Measurements from ENCODE around the gene TNPO3.
"Not testable (repeated sequence)": the region's sequence is repeated elsewhere in the genome, so short reads cannot be mapped to it uniquely, and the experiment has no call there.

Gene TNPO3

DNA sequence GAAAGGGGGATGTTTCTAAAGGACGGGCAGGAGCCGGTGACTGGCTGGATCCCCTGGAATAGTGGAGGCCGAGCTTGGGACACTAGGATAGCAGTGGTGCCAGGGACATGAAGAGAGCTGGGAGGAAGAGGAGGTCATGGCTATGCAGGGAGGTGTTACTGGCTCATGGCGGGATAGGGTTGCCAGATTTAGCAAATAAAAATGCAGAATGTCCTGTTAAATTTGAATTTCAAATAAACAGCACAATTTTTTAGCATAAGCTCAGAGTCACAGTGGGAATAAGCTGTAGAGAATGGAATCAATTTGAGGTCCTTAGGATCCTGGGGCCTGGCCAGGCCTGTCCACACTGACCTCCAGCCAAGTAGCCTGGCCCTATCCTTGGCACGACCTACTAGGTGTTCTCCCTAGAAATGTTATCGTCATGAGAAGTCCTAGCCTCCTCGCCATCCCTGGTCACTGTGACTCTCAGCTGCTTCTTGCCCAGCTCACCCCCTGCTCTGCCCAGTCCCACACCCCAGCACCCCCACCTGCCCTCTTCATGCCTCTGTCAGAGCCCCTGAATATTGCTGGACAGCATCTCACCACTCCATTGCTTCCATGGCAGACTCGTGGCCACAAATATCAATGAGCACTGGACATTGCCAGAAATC is 136.8 kb downstream of the TNPO3 start:
- DNase-seq: no peak

DNA sequence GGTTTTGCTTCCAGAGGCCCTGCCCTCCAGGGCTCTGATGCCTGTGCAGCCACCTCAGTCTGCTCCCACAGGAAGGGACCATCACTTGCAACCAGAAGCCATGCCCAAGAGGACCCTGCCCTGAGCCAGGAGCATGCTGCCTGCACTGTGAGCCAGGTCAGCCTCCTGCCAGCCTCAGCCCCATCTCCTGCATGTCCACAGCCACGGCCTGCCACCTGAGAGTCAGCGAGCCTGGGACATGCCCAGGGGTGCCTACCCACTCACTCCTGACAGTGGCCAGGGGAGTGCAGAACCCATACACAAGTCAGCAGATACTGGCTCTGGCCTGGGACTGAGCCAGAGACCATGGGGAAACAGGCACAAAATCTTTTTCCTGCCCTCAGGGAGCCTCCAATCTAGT is 137.8 kb downstream of the TNPO3 start:
- no peak for DNase-seq

DNA sequence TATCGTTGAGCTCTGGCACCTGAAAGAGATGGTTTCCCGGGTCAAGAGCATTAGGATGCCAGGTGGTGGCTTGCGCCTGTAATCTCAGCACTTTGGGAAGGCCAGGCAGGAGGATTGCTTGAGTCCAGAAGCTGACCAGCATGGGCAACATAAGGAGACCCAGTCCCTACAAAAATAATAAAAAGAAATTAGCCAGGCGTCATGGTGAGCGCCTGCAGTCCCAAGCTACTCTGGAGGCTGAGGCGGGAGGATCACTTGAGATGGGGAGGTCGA is 138.3 kb downstream of the TNPO3 start:
- DNase-seq: no peak

DNA sequence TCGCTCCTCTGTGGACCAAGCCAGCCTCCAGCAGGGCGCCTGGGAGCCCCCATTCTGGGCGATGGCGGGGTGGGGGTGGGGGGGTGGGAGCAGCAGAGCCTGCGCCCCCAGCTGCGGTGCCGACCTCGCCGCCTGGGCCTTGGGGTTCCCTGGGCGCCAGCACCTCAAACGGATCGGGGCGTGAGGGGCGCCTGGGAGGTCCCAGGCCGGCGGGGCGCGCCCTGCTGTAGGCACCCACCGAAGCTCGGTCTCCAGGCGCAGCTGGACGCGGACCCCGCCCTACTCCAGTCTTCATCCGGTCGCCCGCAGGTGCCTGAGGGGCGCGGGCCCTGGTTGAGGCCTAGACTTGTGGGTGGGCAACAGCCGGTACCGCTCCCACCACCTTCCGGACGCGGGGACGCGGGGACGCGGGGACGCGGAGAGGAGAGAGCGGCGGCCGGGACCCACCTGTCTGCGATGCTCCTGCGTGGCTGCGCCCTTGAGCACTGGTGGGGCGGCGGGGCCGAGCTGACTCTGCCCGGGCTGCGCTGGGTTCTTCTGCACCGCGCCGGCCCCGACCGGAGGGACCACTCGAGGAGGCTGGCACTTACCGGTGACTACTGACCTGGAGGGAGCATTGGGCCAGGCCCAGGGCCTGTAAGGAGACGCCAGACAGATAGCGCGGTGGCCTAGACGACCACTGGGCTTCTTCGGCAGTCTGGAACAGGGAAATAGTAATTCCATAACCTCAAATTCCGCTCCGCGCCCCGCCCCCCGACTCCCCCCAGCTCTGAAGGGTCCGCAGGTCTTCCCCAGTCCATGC is 138.9 kb downstream of the TNPO3 start:
- no peak for DNase-seq

DNA sequence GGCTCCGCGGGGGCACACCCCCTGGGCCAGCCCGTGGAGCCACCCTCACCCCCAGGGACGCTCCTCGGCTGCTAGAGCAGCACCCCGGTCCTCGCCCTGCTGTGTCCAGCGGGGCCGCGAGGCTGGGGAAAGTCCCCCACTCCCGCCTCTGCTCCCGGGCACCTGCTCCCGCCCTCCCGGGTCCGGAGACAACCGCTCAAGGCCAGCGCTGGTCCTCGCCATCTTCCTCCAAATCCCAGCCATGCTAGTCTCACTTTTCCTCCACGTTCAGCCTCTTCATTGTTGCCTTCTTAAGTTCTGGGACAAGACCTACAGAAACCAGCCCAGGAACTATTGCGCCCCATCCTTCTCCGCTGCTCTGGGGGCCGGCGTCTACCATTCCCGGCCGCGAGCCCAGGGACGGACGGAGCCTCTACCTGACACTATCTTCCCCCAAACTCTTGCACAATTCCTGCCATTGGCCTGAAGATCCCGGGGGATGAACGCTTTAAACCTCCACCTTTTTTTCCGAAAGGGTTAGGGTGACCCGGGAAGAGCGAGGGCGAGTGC is 139.6 kb downstream of the TNPO3 start:
- DNase-seq: no peak

DNA sequence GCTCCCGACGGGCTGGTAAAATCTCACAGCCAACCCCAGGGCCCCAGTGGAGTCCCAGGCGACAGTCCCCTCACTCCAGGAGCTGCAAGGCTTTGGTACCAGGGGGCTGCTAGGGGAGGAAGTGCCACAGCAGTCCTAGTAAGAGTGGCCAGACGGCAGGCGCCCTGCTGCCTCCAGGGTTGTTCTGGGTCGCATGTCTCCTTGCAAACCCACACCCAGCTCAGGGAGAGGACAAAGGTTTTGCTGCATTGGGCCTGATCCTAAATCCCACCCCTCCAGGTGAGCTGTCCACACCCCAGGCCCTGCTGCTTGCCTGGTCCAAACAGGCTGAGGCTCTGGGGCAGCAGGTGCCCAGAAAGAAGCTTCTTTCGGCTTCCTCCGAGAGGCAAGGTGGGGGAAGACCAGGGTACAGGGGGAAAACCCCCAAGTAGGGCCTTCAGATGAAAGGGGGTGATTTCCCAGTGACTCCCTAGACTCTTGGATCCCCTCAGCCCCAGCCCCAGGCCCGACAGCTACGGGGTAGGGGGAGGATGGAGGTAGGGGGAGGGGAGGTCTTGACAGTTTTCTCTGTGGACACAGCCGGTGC is 140.3 kb downstream of the TNPO3 start:
- DNase-seq: no peak

DNA sequence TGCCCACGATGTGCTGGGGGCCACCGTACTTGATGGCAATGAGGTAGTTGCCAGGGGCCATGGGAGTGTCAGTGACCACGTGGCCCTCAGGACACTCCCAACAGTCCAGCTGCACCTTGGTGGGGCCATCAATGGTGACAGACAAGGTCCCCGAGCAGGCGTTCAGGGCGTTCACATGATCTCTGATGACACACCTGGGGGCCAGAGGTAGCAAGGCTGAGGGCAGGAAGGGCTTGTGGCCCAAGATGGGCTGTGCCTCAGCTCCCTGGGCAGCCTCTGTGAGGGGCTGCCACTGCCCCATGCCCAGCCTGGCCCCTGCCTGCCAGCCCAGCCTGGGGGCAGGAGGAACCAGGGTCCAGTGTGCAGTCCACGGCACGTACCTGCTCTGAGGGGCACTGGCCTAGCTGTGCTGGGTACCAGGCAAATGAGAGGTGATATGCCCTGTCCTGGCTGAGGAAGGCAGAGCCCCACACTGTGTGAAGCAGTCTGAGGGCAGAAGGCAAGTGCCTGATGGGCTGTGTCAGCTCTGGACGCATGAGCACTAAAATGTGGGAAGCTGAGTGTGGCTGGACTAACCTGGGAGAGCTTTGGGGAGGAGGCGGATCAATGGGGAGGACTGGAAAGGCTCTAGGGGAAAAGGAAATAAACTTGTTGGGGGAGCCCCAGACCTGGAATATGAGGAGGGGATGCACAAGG is 140.9 kb downstream of the TNPO3 start:
- no peak for DNase-seq

DNA sequence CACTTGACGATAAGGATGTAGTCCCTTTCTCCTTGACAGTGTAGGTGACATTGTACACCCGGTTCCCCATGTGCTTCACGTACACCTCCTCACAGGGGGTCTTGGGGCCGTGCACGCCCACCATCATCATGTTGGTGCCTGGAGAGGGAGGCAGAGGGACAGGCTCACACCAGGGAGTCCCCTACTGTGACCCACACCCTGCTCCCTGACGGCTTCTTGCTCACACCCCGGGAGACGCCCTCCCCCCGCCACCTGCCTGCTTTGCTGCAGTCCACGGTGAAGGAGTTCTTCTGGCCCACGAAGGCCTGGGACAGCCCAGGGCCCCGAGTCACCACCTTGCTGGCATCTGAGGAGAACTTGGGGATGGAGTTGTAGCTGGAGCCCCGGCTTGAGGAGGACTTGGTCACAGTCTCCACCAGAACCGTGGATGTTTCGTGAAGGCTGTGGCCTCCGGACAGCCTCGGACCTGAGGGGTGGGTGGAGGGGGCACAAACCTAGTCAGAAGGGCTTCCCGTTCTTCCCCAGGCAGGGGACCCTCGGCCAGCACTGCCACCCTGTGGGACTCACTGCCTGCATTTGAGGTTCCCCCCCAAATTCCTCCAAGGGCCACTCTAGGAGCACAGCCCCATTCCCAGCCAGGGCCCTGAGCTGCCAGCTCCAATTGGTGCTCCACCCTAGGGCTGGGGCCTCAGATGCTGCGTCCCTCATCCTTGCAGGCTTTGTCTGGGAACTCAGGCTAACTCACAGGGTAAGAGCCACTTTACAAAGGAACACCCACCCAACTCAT is 142.0 kb downstream of the TNPO3 start:
- not testable (repeated sequence) for DNase-seq

DNA sequence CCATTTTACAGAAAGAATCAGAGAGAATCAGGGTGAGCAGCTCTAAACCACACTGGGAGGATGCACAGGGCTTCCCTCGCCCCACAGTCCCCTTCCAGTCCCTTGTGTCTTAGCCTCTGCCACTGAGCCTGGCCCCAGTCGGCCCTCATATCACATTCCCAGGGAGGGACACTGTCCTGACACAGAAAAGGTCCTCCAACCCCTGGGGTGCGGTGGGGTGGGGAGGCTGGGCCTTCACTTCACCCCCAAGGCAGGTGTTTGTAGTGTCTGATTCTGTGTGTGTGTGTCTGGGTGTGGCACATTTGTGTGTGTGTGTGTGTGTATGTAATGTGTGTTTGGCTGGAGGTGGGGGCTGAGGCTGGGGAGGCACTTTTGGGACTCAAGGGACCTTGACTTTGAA is 142.6 kb downstream of the TNPO3 start:
- no peak for DNase-seq

DNA sequence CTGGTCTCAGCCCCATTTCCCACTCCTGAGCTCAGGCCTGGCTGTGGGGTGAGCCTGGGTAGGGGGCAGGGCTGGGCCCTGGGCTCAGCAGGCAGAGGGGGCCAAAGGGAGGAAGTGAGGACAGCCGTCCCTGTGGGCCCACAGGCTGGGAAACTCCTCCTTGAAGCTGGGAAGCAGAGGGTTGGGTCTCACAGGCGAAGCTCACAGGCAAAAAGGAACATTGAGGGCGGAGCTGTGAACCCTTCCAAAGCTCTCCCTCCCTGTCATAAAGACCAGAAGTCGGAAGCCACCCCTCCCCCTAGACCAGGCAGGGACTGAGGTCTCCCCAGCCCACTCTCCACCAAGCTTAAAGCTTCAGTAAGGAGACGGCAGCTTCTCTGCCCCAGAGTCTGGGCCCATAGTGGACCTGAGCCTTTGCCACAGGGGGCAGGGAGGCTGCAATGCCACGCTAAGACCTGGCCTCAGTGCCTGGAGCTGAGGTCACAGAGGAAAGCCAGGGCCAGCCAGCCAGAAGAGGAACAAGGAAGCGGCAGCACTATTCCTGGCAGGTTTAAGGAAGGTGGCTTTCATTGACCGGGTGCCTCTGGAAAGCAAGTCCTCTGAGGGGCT is 143.4 kb downstream of the TNPO3 start:
- DNase-seq: no peak

DNA sequence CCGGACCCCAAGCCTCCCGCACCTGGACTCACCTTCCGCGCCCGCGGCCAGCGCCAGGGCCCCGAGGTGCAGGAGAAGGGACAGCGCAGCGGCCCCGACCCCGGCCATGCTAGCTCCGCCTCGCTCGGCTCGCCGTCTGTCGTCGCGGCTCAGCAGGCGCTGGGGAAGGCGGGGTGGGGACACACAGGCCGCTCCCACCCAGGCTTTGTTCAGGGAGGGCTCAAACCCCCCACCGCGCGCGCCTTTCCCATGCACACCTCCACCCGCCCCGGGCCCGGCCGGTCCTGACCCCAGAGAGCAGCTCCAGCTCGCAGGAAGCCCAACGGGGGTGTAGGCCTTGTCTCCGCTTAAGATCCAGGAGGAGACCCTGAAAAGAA is 144.4 kb downstream of the TNPO3 start, which contains the start of gene KCP:
TSS of gene KCP (minus strand) at position 141 of the 377 bp plus-strand sequence. CDS start at position 108, 33 bp downstream.
- no peak for DNase-seq

DNA sequence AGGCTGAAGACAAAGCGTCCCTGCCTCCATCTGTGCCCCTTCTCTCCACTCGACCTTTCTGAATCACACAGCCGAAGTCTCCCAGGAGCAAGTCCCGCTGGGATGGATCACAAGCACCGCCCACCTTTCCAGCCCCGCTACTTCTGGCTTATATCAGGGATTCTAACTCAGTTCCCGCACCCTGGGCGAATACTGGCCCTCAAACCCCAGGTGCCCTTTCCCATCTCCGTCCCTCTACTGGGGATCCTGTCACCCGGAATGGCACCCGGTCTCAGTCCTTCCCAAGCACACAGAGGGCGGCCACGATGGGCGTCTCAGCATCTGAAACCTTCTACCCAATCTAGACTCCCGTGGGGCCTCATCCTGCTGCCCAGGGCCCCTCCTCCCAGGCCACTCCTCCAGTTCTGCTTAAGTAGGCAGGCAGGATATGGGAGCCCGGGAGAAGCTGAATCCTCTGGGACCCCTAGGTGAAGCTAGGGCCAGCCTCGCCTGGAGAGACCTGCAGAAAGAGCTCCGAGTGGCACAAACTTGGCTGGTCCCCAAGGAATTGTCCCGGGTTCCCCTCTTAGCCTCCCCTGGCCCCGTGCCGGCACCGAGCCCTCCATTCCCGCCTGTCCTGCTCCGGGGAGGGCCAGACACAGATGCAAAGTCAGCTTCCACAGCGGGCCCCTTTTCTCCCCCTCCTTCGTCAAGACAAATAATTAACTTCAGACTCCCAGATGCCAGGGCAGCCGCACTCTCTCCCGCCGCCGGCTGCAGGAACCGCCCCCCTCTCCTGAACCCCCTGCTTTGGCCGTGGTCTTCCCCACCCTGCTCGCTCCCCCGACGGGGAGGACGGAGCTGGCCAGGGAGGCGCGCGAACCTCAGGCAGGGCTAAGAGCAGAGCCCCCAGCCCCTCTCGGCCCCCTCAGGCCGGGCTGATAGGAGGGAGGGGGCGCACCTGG is 145.0 kb downstream of the TNPO3 start:
- no peak for DNase-seq

DNA sequence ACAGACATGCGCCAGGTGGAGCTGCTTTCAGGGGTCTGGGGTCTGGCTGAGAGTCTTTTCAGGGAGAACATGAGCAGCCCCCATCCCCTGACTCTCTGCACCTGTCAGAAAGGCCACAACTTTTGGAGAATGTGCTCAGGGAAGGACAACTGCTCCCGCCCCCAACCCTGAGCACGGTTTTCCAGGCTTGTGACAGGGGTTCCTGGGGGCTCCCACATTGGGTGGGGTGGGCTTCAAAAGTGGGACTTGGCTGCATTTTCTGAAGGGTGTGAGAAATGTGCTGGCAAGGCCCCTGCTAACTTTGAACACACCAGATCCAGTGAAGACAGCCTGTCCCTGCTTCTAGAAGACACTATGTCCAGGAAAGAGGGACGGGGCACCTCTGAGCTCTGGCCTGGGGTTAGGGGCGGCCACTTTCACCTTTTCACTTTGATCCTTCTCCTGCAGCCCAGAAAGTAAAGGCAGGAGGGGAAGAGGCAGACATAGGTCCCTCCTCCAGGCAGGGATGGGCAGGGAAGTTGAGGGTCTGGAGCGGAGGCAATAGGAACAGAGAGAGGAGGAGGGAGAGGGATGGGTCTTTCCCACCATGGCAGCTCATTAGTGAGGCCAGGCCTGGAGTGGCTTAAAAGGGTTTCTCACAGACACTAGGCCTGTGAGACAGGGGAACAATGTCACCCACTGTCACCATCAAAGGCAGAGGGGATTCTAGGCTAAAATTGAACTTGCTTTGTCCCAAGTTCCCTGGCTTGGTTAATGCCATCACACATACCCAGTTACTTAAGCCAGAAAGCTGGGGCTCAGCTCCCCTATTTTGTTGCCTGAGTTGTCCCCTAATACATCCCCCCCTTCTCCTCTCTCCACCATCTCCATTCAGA is 145.9 kb downstream of the TNPO3 start:
- no peak for DNase-seq

DNA sequence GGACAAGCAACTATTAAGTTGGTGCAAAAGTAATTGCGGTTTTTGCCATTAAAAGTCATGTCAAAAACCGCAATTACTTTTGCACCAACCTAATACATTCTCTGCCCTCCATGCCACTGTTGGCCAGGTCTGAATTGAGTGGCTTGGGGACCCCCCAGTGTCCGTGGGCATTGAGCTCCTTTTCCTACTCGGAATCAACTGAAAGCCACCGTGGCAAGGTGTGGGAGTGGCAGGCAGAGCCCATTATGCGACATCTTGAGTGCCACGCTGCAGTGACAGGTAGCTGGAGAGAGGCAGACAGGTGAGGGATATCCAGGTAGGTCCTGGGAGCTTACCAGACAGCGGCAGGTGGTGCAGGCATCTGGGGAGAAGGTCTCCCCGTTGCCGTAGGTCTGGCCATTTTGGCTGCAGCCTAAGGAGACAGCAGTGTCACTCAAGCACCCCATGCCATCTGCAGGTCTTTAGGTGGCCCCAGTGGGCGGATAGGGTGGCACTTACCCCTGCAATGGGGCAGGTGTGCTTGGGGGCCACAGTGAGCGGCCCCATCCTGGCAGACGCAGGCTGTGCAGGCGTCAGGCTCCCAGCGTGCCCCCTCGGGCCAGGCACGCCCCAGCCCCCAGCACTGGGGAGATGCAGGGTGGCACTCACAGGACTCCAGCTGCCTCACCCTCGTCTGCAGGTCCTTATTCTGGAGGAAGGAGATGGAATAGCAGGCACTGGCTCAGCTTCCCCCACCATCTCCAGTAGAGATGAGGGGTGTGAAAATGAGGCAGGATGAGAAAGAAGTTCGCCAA is 147.9 kb downstream of the TNPO3 start:
- no peak for DNase-seq

DNA sequence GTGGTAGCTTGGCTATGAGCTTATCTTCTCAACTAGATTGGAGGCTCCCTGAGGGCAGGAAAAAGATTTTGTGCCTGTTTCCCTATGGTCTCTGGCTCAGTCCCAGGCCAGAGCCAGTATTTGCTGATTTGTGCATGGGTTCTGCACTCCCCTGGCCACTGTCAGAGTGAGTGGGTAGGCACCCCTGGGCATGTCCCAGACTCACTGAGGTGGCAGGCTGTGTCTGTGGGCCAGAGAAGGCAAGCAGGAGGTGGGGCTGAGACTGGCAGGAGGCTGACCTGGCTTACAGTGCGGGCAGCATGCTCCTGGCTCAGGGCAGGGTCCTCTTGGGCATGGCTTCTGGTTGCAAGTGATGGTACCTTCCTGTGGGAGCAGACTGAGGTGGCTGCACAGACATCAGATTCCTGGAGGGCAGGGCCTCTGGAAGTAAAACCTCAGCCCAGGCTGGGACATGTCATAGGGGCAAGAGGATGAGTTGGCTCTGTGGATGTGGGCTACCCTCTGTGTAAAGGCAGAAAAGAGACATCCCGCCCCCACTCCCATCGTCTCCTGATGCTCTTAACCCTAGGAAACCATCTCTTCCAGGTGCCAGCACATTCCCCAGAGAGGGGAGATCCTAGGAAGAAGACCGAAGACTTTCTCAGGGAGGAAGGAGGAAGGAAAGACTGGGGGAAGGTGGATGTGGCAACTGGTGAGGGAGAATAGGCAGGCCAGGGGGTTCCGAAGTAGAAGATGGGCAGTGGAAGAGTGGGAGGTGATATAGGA is 148.7 kb downstream of the TNPO3 start:
- DNase-seq: no peak

DNA sequence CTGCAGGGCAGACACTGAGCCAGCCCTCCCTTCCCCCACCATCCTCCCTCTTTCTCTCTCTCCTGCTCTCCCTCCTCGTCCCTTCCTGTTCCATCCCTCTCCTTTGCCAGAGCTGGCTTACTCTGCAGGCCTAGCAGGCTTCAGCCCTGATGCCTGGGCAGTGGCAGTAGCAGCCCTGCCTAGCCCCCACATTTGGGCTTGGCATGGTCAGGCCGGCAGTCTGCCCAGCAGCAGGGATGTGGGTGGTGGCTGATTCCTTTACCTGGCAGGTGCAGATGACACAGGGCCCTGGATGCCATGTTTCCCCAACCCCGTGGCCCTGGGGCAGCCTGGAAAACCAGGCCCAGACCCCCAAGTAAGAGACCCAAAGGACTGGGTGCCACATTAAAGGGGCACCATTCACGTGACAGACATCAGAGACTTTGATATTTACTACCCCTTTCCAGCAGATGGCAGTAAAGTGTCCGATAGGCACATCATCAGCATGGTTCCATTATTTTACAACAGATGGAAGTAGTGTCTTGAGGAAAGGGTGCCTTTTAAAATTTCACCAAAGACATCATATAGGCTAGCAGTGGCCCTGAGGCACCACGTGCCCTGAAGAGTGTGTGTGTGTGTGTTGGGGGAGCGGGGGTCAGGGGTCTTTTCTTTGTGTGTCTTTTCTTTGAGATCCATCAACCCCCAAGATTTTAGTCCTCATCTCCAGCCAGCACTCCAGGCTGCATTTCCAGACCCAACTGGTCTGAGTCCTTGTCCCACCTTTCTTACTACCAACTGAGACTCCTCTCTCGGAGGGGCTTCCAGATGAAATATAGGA is 150.3 kb downstream of the TNPO3 start:
- no peak for DNase-seq

All from activated CD4-positive, alpha-beta T cell treated with anti-CD3 and anti-CD28 coated beads for 1 hour (primary cell).